Testis (tissue), 3 donors: Measurements from ENCODE around the gene MS4A6E. TPM values are rescaled to one million over a fixed set of nuclear protein-coding genes. Genes with fewer than 3 reads are reported as not detected.
A peak's percentile ranks its signal among the peaks of the same experiment; 100 is the strongest.

Experiments
- DNase-seq: peaks from one replicate; pipeline ENCODE4 v3.0.0-alpha.2; 2019
- H3K27ac ChIP-seq, 2 donors: fragments of 200-600 bp; sonication (generic); one replicate each; pipeline ENCODE4 v1.5.1; 2019
- H3K27me3 ChIP-seq: fragments of 200-600 bp; sonication (generic); one replicate; pipeline ENCODE4 v1.5.1; 2019
- H3K36me3 ChIP-seq: fragments of 200-600 bp; sonication (generic); one replicate; pipeline ENCODE4 v1.5.1; 2017; ENCODE audit warnings: low read depth; ENCODE audit errors: missing control alignments
- H3K4me1 ChIP-seq: fragments of 200-600 bp; sonication (generic); one replicate; pipeline ENCODE4 v1.5.1; 2019
- H3K4me3 ChIP-seq, 2 donors: fragments of 200-600 bp; sonication (generic); one replicate each; pipeline ENCODE4 v1.5.1; 2017 to 2019
- H3K9me3 ChIP-seq: fragments of 200-600 bp; sonication (generic); one replicate; pipeline ENCODE4 v1.5.1; 2017
- POLR2A ChIP-seq: fragments of 450-650 bp; IDR thresholded peaks from one replicate; pipeline ENCODE4 v1.6.1; 2017; ENCODE audit warnings: antibody characterized with exemption, mild to moderate bottlenecking, moderate library complexity
- WGBS, 2 donors: methylation state at CpG; one replicate each; pipeline ENCODE4 v1.1.5; 2018; 5-methylcytosine and 5-hydroxymethylcytosine counted together
- intact Hi-C: fragments of 100-400 bp; cut with DNase I; formaldehyde crosslinking; loops from one replicate; pipeline ENCODE4 v1.15.1; 2023; ENCODE audit warnings: low total_unique reads
- polyA plus RNA-seq: library from polyadenylated mRNA; stranded (reverse); fragments of 350-450 nt; fragmentation: Illumina TruSeq; extraction: RNeasy Lipid Tissue Mini Kit (QIAGEN cat#74804); gene quantifications from one replicate; pipeline ENCODE4 v1.2.3, GENCODE V29; 2014; ENCODE audit warnings: low read depth, low replicate concordance; ENCODE audit not compliant: insufficient read depth
- total RNA-seq, 2 donors: library from RNA; depleted of rRNA; stranded (reverse); fragments of >200 nt; gene quantifications; one replicate each; pipeline ENCODE4 v1.2.3, GENCODE V29; 2016
- TF ChIP-seq, protein P1 (sequence below), 3 experiments: fragments of 450-650 bp in 2 of 3; fragments of 200-600 bp in 1 of 3; sonication (generic) in 1 of 3; IDR thresholded peaks; one replicate each; pipeline ENCODE4 v1.5.1; 2016 to 2019; ENCODE audit warnings: antibody characterized with exemption in 3 of 3, mild to moderate bottlenecking in 2 of 3, moderate library complexity in 1 of 3

Gene MS4A6E
- total and polyA plus RNA-seq, 3 donors from 2014 or later, result 31.4 to 167 (median 75.4) TPM

DNA sequence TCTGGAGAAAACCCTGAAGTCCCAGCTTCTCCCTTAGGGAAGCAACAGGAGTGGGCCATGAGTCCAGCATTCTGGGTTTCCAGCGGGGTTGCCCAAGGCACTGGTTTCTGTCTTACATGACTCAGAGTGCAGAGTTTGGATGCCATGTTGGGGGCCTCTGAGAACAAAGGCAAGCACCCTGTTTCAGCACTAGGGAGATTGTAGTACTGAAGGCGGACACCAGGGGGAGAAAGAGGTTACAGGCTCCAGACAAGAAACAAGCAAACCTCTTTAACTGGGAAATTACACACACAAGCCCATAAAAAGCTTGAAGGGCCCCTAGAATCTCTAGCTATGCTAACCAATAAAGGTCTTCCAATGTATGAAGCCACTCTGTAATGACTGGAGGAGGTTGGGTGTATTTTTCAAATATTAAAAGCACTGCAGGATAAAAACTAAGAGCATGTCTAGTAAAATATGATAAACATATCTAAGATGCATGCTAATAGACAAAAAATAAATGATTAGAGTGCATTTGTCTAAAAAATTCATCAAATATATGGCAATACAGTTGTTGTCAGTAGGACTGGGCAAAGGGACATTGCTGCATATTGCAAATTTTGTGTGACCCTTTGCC, 7.1 kb downstream of the MS4A6E start:
- TF ChIP-seq POLR2A, result no peak
- TF ChIP-seq, protein P1, sequence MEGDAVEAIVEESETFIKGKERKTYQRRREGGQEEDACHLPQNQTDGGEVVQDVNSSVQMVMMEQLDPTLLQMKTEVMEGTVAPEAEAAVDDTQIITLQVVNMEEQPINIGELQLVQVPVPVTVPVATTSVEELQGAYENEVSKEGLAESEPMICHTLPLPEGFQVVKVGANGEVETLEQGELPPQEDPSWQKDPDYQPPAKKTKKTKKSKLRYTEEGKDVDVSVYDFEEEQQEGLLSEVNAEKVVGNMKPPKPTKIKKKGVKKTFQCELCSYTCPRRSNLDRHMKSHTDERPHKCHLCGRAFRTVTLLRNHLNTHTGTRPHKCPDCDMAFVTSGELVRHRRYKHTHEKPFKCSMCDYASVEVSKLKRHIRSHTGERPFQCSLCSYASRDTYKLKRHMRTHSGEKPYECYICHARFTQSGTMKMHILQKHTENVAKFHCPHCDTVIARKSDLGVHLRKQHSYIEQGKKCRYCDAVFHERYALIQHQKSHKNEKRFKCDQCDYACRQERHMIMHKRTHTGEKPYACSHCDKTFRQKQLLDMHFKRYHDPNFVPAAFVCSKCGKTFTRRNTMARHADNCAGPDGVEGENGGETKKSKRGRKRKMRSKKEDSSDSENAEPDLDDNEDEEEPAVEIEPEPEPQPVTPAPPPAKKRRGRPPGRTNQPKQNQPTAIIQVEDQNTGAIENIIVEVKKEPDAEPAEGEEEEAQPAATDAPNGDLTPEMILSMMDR (IDR thresholded peaks at IDR 0.05), result peak; percentile 45 to 79 (median 65)
- WGBS, 2 donors, result 21 to 33% methylated on average over 2 of the region's 2 CpGs
- Histone ChIP-seq H3K9me3 (no peaks in the 10 kb centered on the region), H3K4me1 (no peaks in the 10 kb centered on the region), H3K36me3 (no peaks in the 10 kb centered on the region), H3K4me3 (peak overlapping the region in 1 of 2 donors; percentile 3), H3K27ac (no peak overlapping the region), H3K27me3 (no peaks in the 10 kb centered on the region)
- intact Hi-C loops, result no loop called here
- peak; percentile 87 for DNase-seq

DNA sequence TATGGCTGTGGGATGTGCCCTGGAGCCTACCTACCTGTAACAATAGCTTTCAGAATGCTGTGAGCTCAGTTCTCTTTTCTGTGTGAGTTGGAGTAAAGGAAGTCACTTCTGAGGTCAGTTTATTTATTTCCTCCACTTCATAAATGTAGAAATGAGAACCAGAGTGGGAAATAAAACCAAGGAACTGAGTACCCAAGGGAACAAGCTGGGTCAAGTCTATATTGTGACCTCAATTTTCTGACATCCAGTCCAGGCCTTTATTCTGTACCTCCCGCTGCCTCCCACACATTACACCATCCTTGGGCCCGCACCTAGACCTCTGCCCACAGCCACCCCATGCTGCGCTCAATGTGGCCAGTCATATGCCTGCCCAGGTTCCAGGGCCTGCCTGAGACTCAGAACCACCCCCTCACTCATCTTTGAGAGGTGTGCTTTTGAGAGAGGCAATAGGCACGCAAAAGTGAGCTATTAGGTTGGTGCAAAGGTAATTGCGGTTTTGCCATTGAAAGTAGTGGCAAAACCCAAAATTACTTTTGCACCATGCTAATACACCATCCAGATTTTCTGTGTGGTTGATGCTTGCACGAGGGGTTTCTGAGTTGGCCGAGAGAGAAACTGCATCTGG, 9.8 kb downstream of the MS4A6E start:
- H3K9me3 ChIP-seq, result no peaks in the 10 kb centered on the region
- no peak for DNase-seq
- H3K4me1 ChIP-seq, result no peaks in the 10 kb centered on the region
- TF ChIP-seq, protein P1 (IDR thresholded peaks at IDR 0.05), result no peak
- intact Hi-C loops, result no loop called here
- no peaks in the 10 kb centered on the region for H3K36me3 ChIP-seq
- no peaks in the 10 kb centered on the region for H3K27me3 ChIP-seq
- WGBS, 2 donors, result 88 to 91% methylated on average over 6 to 7 of the region's 7 CpGs
- H3K27ac ChIP-seq, result no peak overlapping the region
- no peak overlapping the region for H3K4me3 ChIP-seq

DNA sequence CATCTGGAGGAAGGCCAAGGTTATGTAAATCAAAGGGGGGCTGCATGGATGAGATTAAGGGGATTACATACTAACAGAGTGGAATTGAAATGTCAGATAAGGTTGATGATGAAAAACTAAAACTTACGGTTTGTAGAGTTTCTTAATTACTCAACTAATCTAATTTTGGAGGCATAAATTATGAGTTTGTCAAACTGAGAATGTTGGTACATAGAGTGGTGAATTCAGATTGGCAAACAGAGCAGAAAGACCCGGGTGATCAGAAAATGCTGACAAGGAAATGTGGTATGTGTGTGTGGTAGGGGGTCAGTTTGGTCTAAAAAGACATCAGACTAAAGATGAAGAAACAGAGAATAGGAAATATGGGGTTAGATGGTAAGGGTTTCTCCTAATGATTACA, 11.0 kb downstream of the MS4A6E start:
- no peak for DNase-seq
- TF ChIP-seq, protein P1 (IDR thresholded peaks at IDR 0.05), result no peak
- no peak overlapping the region for H3K4me3 ChIP-seq
- 40 to 61% methylated on average over 2 of the region's 2 CpGs for whole genome bisulfite sequencing, 2 donors
- no peaks in the 10 kb centered on the region for H3K36me3 ChIP-seq
- intact Hi-C loops, result no loop called here
- H3K27ac ChIP-seq, result no peak overlapping the region
- H3K4me1 ChIP-seq, result no peaks in the 10 kb centered on the region
- no peaks in the 10 kb centered on the region for H3K9me3 ChIP-seq
- no peaks in the 10 kb centered on the region for H3K27me3 ChIP-seq

DNA sequence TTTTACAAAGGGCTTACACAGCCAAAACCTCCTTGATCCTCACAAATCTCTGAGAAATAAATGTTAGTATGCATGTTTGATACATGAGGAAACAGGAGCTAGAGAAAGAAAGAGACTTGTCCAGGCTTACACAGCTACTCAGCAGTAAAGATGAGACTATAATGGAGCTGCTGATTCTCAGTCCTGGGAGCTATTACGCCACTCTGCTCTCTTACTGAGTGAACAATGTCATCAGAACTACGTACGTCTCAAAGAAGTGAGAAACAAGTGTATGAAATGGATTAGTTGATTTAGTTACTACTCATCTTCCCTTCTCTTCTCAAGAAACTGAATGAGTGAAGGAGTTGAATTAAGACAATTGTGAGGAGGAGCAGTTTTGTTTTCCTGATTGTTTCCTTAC, 12.3 kb downstream of the MS4A6E start:
- H3K36me3 ChIP-seq, result no peaks in the 10 kb centered on the region
- intact Hi-C loops, result no loop called here
- no peak overlapping the region for H3K27ac ChIP-seq
- no peaks in the 10 kb centered on the region for H3K27me3 ChIP-seq
- DNase-seq, result no peak
- WGBS, 2 donors, result 58 to 74% methylated on average over 3 of the region's 3 CpGs
- no peaks in the 10 kb centered on the region for H3K9me3 ChIP-seq
- no peaks in the 10 kb centered on the region for H3K4me1 ChIP-seq
- TF ChIP-seq, protein P1 (IDR thresholded peaks at IDR 0.05), result no peak
- TF ChIP-seq POLR2A, result no peak
- H3K4me3 ChIP-seq, result no peak overlapping the region
